ENCODE results near the gene CEP120.
"Not testable (repeated sequence)": the region's sequence is repeated elsewhere in the genome, so short reads cannot be mapped to it uniquely, and the experiment has no call there.

Gene CEP120

DNA sequence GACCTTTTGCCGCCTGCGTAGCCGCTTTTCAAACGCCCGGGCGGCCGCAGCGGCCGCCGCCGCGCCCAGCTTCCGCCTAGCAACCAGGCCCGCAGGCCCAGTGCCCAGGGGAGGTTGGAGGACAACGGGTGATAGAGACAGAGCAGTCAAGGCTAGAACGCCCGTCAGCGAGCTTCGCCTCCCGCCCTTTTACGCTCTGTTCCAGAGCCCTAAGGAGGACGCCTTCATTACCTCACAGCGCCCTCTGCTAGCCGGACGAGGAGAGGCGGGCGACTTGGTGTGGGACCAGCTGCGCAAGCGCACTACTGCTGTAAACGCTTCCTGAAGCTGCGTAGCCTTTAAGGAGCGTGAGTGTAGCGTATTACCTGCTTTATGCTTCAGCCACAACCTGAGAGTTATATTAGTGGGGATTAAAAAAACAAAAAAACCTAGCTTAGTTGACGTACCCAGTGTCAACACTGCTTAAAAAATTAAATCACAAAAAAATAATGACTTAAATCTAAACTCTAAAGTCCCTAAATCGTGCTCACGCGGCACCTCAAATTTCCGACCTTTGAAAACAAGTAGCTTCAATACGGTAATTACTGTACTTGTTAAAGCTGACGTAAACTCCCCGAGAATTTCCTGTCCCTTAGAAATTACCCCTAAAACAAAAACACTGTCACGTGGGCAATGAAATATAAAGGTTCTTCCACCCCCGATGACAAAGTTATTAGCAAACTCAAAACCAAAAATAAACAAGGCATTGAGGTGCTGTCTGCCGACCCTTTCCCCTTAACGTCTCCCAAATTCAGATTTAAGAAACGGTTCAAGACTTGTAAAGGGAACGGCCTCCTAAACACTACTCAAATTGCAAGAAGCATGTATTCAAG is at the start of gene CEP120:
TSS of gene CEP120 (minus strand) at position 126 of the 872 bp plus-strand sequence. CDS start 405 bp downstream, outside the sequence.
- DNase-seq: peak; percentile 98

DNA sequence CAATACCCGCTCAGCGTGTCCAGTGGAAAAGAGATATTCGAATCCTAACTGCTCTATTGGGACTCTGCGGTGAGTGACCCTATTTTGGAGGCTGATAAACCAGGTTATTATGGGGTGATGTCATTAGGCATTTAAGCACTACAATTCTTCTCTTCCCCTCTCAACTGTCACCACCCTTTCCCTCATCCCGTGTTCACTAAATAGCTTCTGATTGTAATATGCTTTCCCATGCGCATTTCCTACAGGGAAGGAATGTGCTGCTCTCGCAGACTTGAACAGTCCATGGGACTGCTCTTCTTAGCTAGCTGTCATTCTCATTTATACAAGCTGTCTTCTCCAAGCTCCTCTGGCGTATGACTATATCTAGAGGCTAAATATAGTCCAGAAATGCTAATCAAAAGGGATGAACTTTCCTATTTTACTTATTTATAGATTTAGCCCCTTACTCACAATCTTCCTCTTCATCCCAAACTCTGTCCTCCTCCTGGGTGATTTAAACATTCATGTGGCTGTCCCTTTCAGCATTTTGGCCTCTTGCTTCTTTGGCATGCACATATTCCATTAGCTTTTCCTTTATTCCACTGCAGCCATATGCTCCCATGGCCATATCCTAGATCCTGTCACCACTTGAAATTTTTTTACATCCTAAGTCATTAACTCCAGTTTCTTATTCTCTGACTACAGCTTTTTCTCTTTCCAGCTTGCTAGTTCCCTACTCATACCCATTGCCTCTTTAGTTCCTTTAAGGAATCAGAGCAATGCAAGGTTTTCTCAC is 49.1 kb upstream of the CEP120 start:
- no peak for DNase-seq

DNA sequence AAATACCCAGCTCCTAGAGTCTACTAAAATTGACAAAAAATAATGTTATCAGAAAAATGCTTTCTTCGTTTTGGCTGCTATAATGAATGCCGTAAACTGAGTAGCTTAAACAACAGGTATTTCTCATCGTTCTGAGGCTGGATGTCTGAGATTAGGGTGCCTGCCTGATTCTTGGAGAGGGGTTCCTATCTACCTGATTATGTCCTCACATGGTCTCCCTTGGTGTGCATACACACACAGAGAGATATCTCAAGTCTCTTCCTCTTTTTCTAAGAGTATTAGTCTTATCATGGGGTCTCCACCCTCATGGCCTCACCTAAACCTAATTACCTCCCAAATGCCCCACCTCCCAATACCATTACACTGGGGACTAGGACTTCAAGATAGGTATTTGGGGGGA is 48.2 kb upstream of the CEP120 start:
- no peak for DNase-seq

DNA sequence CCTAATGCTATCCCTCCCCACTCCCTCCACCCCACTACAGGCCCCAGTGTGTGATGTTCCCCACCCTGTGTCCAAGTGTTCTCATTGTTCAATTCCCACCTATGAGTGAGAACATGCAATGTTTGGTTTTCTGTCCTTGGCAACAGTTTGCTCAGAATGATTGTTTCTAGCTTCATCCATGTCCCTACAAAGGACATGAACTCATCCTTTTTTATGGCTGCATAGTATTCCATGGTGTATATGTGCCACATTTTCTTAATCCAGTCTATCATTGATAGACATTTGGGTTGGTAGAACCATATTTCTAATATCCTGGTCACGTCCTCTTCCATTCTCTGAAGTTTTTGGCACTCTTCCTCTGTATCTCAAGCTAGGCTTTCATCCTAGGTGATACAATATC is 43.6 kb upstream of the CEP120 start:
- DNase-seq: not testable (repeated sequence)

DNA sequence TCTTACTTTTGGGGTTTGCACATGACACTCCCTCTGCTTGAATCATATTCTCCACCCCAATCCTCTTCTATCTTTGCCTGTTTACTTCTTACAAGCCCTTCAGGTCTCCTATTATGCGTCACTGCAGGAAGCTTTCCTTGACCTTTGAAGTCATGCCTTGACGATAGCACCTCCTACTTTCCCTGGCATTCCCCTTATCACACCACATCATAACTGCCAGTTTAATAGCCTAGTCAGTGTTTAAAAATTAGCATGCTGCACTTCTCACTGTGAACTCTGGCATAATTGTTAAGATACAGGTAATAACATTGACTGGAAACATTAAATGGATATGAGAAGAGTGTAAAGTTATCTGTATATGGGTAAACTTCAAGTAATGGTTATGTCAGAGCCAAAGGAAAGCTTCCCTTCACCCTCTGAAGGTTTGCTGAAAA is 37.1 kb upstream of the CEP120 start:
- DNase-seq: peak; percentile 29

DNA sequence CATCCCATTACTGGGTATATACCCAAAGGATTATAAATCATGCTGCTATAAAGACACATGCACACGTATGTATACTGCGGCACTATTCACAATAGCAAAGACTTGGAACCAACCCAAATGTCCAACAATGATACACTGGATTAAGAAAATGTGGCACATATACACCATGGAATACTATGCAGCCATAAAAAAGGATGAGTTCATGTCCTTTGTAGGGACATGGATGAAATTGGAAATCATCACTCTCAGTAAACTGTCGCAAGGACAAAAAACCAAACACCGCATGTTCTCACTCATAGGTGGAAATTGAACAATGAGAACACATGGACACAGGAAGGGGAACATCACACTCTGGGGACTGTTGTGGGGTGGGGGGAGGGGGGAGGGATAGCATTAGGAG is 35.8 kb upstream of the CEP120 start:
- DNase-seq: not testable (repeated sequence)

DNA sequence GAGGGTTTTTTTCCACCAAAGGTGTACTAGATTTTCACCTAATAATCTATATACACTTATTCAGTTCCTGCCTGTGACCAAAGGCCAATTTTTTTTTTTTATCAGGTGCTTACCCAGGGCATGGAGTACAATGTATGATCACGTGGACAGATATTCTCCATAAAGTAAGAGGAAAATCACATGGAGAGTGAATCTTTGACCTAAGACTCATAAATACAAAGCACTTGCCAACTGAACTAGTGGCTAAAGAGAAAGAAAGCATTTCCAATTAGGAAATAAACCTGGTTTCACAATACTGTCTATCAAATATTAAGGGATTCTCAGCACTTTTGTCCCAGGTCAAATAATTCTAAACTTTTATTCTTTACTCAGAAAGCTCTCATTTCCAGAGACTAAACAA is 33.0 kb upstream of the CEP120 start:
- no peak for DNase-seq

DNA sequence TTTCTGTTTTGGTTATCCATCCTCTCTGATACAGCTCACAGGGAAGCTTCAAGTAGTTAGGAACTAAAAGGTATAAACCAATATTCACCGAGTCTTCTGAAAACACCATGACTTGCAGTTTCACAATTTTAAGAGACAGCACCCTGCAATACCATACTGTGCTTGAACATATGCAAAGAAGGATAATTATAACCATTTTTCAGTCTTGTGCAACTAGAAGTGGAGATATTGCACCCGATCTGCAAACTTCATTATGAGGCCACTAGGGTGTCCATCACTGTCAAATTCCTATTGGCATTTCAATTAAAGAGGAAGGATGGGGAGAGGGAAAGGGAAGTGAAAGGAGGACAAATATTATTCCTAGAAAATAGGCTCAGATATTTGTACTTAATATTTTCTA is 32.4 kb upstream of the CEP120 start:
- DNase-seq: no peak

DNA sequence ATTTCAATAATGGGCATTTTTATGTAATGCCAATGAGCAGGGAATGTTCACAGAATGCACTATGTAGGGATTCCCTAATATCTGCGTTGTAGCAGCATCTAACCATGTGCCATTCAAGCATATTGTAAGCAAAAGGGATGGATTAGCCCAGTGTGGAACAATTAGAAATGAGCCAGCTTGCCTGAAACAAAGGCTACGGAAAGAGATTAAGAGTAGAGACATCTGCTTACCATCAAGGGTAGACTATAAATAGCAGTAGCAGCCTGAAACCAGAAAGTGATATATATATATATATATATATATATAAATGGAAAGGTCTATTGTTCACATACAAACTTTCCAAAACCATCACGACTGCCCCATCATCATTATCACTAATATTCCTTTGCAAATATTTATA is 31.9 kb upstream of the CEP120 start:
- no peak for DNase-seq

DNA sequence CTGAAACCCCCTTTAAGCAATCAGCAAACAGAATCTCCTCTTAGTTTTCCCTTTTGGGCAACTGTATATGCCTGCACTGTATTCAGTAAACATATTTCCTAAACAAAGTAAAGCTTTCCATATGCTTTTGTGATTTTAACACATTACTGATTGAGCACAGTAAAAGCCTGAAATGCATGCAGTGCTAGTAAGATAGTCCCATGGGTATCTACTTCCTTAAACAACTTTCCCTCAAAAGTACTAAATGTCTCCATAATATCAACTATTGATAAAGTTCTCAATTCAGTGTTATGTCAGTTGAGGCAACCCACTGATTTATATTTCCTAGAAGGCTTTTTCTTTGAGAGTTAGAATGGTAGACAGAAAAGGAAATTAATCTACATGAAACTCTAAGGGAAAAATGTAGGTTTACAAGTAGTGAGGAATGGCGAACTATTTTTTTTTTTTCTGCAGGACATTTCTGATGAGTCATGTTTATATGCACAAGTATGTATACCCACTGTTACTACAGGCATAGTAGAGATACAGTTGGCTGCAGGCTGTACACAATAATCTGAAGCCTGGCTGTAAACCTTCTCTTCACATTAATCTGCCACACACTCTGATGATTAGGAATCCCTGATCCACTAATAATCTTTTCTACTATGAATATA is 31.2 kb upstream of the CEP120 start:
- DNase-seq: no peak

DNA sequence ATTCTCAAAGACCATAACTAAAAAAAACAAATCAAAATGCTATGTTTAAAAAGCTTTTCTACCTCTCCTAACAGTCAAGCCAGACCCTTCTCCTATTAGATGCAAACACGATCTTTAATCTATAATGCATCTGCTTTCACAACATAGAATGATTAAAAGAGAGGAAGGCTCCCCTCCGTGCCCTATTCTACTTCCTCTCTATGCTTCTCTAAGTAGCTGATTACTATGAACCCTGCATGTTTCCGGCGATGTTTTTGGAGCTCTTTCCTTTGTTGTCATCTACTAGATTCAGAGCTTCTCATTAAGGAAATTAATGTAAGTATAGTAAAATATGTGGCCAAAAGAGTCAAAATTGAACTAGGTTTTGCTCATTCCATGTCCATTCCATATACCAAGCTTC is 29.2 kb upstream of the CEP120 start:
- DNase-seq: no peak

DNA sequence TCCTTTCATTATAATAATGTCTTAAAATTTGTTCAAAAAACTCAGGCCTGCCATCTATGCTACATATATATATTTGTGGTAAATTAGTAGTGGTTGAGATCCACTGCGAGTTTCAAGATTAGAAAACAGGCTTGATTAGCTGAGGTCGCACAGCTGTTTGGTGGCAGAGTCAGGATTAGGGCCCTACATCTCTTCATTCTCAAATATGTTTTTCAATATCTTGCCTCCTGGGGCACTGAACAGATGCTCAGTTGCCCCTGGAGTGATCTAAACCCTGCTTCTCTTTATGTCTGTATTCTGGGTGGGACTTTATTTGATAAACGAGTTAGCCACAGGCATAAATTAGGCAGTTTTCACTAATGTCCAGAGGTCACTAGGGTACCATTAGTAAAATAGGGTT is 27.8 kb upstream of the CEP120 start:
- no peak for DNase-seq

DNA sequence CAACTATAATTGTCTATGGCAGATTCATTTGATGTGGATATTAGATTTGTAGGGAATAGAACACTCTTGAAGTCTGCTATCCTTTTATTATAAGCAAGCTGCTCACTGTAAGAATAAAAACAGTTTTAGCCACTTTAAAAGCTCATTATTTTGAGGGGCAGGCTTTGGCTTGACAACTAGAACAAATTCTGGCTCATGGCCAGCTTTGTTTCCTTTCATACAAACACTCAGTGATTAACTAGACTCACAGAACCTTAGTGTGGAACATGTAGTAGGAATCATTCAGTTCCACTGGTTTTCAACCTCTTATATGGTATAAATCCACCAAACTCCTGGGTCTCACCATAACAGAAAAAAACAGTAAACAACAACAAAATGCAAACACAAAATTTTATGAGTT is 27.4 kb upstream of the CEP120 start:
- DNase-seq: no peak

DNA sequence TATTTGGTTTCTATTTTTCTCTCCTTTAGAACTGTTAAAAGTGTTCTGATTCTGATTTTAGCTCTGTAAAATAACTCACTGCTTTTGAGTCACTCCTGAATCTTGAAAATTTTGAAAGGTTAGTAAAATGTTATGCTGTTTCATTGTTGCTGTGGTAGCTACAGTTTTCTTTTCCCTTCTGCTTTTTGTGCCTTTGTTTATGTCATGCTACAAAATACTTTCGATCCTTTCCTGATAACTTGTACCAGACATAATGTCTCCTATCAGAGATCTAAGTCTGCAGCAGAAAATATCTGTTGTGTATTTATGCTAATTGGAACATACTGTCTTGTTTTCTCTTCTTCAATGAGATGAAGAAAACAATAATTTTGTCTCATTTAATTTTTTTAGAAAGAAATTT is 26.9 kb upstream of the CEP120 start:
- no peak for DNase-seq

DNA sequence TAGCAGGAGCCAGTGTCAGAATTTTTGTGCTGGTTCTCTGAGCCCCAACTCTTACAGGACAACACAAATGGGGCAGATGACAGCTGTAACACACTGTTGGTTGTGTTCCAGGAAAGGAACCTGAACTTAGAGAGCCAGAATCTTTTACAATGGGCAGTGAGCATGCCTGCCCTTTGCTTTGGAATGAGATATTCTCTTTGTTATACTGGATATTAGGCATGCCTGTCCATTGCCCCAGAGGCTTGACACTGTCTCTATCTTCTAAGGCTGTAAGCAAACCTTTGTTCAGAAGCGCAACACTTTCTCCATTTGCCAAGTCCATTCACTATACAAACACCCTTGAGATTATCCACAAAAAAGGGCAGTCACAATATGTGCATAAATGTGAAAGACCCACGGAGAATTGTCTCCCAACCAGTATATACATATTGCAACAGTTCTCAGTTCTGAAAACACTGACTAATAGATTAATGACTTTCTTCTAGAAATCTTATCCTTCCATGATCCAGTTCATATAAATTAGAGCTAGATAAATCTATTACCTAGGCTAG is 26.3 kb upstream of the CEP120 start:
- DNase-seq: no peak

DNA sequence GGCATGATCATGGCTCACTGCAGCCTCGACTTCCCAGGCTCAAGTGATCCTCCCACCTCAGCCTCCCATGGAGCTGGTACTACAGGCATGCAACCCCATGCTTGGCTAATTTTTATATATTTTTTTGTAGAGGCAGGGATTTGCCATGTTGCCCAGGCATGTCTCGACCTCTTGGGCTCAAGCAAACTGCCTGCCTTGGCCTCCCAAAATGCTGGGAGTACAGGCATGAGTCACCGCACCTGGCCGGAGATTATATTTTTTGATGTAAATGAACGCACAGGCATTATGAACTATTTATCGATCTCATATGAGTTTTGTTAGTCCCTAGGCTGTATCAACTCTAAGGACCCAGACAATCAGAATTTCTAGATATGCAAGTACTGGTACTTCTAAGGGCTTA is 25.5 kb upstream of the CEP120 start:
- no peak for DNase-seq

DNA sequence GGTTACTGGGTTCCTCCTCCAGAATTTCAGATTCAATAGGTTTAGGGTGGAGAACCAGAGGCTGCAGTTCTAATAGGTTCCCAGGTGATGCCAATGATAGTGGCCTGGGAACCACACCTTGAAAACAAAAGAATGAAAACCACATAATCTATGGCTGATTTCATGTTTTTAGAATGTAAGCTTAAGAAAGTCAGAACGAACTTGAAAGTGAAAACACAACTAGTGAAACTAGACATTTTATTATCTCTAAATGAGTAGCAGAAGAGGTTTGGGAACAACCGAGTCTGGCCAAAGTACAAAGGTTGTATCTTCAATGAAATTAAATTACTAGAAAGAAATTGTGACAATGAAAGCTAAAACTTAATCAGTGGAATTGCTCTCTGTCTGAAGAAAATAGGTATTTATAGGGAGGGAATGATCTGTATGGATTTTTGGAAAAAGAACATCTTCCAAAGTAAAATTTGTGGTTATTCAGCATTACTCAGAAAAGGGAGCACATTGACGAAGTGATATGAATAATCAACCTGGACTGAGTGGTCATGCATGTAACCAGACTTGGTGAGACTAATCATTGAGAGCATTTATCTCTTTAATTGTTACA is 24.9 kb upstream of the CEP120 start:
- DNase-seq: no peak

DNA sequence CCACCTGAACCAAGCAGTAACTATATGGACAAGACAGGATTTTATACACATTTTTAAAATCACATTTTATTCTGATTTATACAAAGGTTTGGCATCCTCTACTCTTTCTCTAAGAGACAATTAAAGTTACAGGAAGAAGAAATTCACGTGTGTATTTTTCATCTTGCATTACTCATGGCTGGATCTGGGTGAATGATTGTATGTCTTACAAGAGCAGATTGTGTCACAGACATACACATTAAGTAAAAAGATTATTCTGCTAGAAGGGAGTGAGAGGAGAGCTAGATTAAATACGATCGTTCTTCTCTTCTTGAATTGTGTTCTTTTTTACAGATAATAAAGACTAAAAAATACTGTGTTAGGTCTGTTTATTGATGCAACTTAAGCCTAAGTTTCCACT is 20.8 kb upstream of the CEP120 start:
- DNase-seq: no peak

DNA sequence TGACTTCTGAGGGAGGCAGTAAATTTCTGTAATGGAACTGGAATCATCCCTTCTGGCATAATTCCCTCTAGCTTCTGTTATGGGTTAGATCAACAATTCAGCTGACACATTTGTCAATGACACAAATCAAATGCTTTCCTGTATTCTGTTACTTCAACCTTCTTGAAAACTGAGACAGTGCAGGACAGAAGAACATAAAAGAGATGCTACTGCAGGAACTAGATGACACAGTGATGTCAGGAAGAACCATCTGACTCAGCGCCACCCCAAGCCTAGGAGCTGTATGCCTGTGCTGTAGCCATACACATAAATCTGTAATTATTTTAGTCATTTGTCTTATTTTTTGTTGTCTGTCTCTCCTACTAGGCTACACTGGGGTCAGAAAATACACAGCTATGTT is 18.2 kb upstream of the CEP120 start:
- DNase-seq: no peak

DNA sequence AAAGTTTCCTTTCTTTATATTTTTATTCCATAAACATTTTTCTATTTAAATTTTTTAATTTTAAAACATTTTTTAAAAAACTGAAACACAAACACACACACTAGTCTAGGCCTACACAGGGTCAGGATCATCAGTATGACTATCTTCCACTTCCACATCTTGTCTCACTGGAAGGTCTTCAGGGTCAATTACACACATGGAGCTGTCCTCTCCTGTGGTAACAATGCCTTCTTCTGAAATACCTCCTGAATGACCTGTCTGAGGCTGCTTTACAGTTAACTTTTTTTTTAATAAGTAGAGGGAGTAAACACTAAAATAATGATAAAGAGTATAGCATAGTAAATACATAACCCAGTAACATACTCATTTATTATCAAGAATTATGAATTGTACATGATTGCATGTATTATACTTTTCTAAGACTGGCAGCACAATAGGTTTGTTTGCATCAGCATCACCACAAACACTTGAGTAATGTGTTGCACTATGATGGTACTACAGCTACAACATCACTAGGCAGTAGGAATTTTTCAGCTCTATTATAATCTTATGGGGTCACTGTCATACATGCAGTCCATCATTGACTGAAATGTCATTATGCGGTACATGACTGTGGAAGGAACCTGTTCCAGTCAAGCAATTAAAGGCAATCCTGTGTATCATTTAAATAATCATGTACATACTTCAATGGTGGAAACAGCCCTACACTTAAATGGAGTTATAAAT is 17.4 kb upstream of the CEP120 start:
- no peak for DNase-seq

DNA sequence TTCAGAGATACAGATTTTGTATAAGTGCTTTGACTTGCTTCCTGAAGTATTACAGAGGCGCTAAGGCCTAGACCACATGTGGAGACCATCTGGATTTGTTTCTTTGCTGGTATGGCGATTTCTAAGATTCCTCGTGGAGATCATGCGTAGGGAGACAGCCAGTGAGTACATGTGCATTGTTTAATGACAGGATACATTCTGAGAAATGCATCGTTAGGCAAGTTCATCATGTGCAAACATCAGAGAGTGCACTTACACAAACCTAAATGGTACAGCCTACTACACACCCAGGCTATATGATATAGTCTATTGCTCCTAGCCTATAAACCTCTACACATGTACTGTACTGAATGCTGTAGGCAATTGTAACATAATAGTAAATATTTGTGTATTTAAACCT is 16.5 kb upstream of the CEP120 start:
- no peak for DNase-seq

DNA sequence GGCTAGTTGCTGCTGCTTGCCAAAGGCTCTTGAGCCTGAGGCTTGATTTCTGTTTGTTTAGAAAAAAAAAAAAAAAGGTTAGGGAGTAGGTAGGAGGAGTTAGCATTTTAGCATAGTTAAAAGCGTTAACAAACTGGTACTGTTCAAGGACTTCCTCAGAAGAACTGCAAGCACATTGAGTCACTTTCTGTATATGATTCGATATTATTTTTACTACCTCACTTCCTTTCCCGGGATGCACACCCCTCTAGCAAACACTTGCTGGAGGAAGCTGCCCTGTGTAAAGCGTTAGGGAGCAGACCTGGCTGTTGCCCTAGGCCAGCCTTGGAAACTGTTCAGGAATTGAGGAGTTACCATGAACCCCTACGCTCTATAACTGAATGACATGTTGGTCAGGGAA is 15.7 kb upstream of the CEP120 start:
- no peak for DNase-seq
